Upper lobe of right lung (tissue), 1 donor: Measurements from ENCODE around the gene KRABD2.
"Not testable (repeated sequence)": the region's sequence is repeated elsewhere in the genome, so short reads cannot be mapped to it uniquely, and the experiment has no call there.

Source experiments
- ATAC-seq: fragments of 200-7000 bp; cut with Tn5 transposase; one replicate; pipeline ENCODE4 v1.9.1; 2020; ENCODE audit warnings: mild to moderate bottlenecking, moderate library complexity
- DNase-seq: peaks from one replicate; pipeline ENCODE4 v3.0.0-alpha.2; 2020
- H3K27ac ChIP-seq: fragments of 200-600 bp; one replicate; pipeline ENCODE4 v1.8.0; 2022
- H3K27me3 ChIP-seq: fragments of 200-600 bp; one replicate; pipeline ENCODE4 v1.8.0; 2022; ENCODE audit warnings: mild to moderate bottlenecking
- H3K36me3 ChIP-seq: fragments of 200-600 bp; one replicate; pipeline ENCODE4 v1.8.0; 2022
- H3K4me1 ChIP-seq: fragments of 200-600 bp; one replicate; pipeline ENCODE4 v1.8.0; 2022
- H3K4me3 ChIP-seq: fragments of 200-600 bp; one replicate; pipeline ENCODE4 v1.8.0; 2022; ENCODE audit warnings: mild to moderate bottlenecking
- H3K9me3 ChIP-seq: fragments of 200-600 bp; one replicate; pipeline ENCODE4 v1.8.0; 2022
- CTCF ChIP-seq: fragments of 200-600 bp; IDR thresholded peaks from one replicate; pipeline ENCODE4 v1.8.0; 2022; ENCODE audit warnings: antibody characterized with exemption
- intact Hi-C: fragments of 100-400 bp; cut with DNase I; formaldehyde crosslinking; loops from one replicate; pipeline ENCODE4 v1.11.0; 2022
- donor health status: DM: no; HTN: yes; CAD: no; lungs with severe emphysema.

KRABD2 gene

GRCh38 chr17:8375738-8376259 lies 705 bp downstream of the KRABD2 start:
- Histone ChIP-seq H3K27ac (peak overlapping the region; percentile 84), H3K27me3 (no peaks in the 10 kb centered on the region), H3K36me3 (peaks cover 40% of the 10 kb centered on the region), H3K9me3 (no peaks in the 10 kb centered on the region), H3K4me3 (peak overlapping the region; percentile 79), H3K4me1 (peaks cover 24% of the 10 kb centered on the region)
- peak; percentile 15 for ATAC-seq
- no peak for DNase-seq
- TF ChIP-seq CTCF = no peak
- intact Hi-C loops = no loop called here

- DNase-seq, H3K4me3 ChIP-seq, intact Hi-C loops, ATAC-seq, H3K27ac ChIP-seq, H3K9me3 ChIP-seq, H3K27me3 ChIP-seq: not testable (repeated sequence)
- Histone ChIP-seq H3K4me1 (peaks cover 14% of the 10 kb centered on the region), H3K36me3 (peaks cover 34% of the 10 kb centered on the region)
Measured at GRCh38 chr17:8373856-8374255, 2.6 kb downstream of the KRABD2 start.

GRCh38 chr17:8372422-8372821 lies 4.1 kb downstream of the KRABD2 start:
- ATAC-seq = no peak
- Histone ChIP-seq H3K4me1 (peaks cover 14% of the 10 kb centered on the region), H3K27ac (no peak overlapping the region), H3K4me3 (no peak overlapping the region), H3K27me3 (no peaks in the 10 kb centered on the region), H3K9me3 (no peaks in the 10 kb centered on the region), H3K36me3 (peaks cover 25% of the 10 kb centered on the region)
- no peak for TF ChIP-seq CTCF
- DNase-seq = no peak
- intact Hi-C loops = no loop called here

GRCh38 chr17:8371786-8372185 lies 4.7 kb downstream of the KRABD2 start:
- Histone ChIP-seq H3K4me1 (peaks cover 11% of the 10 kb centered on the region), H3K9me3 (no peaks in the 10 kb centered on the region), H3K27ac (no peak overlapping the region), H3K27me3 (no peaks in the 10 kb centered on the region), H3K4me3 (no peak overlapping the region), H3K36me3 (peaks cover 19% of the 10 kb centered on the region)
- no peak for DNase-seq
- no peak for ATAC-seq
- TF ChIP-seq CTCF = no peak
- intact Hi-C loops = no loop called here

- intact Hi-C loops = no loop called here
- no peak overlapping the region for H3K4me3 ChIP-seq
- H3K36me3 ChIP-seq = peaks cover 19% of the 10 kb centered on the region
- H3K4me1 ChIP-seq = no peaks in the 10 kb centered on the region
- no peaks in the 10 kb centered on the region for H3K27me3 ChIP-seq
- no peaks in the 10 kb centered on the region for H3K9me3 ChIP-seq
- no peak for DNase-seq
- TF ChIP-seq CTCF = no peak
- peak; percentile 41 for ATAC-seq
- H3K27ac ChIP-seq = no peak overlapping the region
Measured at GRCh38 chr17:8369944-8370343, 6.6 kb downstream of the KRABD2 start.

- TF ChIP-seq CTCF = no peak
- no peak for ATAC-seq
- Histone ChIP-seq H3K4me1 (no peaks in the 10 kb centered on the region), H3K36me3 (peaks cover 19% of the 10 kb centered on the region), H3K27ac (no peak overlapping the region), H3K27me3 (no peaks in the 10 kb centered on the region), H3K4me3 (no peak overlapping the region), H3K9me3 (no peaks in the 10 kb centered on the region)
- intact Hi-C loops = no loop called here
- no peak for DNase-seq
Measured at GRCh38 chr17:8368193-8368592, 8.3 kb downstream of the KRABD2 start.
